HG03175 (cell line): ENCODE data around the gene SHMT1.
"Not testable (repeated sequence)": the region's sequence is repeated elsewhere in the genome, so short reads cannot be mapped to it uniquely, and the experiment has no call there.

Experiments used
- ATAC-seq: cut with Tn5 transposase; IDR thresholded peaks from one replicate; pipeline ENCODE4 v1.9.1; 2021; ENCODE audit warnings: mild to moderate bottlenecking, moderate library complexity; ENCODE audit not compliant: unreplicated experiment

Gene SHMT1

DNA sequence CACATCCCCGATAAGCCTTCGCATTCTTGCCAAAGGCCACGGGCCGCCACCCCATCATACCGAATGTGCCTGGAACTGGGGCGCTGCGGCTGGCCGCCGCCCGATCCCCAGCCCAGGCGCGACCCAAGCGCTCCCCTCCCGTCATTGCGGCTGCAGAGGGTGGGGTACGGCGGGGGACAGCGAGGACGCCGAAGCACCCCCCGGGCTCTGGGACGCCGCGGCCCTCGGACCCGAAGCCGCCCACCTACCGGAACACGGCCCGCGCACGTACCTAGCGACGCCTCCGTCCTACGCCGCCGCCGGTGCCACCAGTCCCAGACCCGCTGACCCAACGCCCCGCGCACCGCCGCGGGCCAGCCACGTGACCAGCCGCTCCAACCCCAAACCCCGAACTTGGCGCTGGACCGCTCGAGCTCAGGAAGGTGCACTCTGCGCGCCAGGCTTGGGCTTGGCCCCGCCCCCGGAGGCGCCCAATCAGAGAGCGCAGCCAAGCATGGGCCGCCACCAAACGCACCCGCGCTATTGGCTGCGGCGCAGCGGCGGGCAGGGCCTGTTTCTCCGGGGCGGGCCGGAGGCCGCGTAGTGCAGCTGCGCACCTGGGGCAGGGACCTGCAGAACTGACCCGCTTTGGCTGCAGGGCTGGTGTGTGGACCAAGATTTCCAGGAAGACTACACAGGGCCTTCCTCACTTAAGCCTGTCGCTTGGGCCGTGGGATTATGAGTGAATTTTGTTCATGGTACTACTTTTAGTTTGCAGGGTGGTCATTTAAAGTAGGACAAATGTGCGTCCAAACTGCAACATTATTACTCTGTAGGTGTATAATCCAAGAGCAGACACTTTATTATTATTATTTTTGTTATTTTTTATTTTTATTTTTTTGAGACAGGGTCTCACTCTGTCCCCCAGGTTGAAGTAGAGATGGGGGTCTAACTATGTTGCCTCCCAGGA, at the start of gene SHMT1:
Gene SHMT1, minus strand, starts transcription at position 450 of the 949 bp plus-strand sequence. CDS start 7,569 bp downstream, outside the sequence.
- peak; percentile 98 for ATAC-seq

GRCh38 chr17:18412001-18412538, 48.7 kb upstream of the SHMT1 start:
- ATAC-seq, result not testable (repeated sequence)

DNA sequence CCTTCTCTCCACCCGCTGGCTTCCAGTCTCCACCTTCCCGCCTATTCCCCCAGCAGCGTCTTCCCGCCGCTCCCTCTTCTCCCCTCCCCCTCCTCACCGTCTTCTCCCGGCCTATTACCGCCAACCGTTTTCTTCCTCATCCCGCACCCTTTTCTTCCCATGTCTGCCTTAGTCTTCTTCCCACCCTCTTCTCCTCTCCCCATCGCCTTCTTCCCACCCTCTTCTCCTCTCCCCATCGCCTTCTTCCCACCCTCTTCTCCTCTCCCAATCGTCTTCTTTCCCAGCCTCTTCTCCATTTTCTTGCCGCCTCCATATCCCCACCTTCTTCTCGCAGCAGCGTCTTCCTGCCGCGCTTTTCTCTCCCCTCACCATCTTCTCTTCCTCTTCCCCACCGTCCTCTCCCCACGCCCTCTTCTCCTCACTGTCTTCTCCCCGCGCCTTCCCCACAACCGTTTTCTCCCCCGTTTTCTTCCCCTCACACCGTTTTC, 48.1 kb upstream of the SHMT1 start:
- ATAC-seq, result not testable (repeated sequence)

GRCh38 chr17:18410736-18411135, 47.4 kb upstream of the SHMT1 start:
- not testable (repeated sequence) for ATAC-seq

DNA sequence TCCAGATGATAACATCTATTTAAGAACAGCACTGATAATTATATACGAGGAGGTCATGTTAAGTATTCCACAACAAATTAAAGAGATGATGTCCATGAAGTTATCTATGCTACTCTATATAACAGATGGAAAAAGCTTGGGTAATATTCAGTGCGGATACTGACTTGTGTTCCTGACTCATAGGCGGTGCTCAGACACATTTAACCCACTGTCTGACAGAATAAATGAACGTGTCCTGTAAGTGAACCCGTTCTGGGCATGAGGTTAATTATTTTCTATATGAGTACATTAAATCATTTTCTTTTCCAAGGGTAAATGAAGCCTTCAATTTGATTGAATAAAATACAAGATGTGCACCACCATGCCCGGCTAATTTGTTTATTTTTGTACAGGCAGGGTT, 46.0 kb upstream of the SHMT1 start:
- not testable (repeated sequence) for ATAC-seq

DNA sequence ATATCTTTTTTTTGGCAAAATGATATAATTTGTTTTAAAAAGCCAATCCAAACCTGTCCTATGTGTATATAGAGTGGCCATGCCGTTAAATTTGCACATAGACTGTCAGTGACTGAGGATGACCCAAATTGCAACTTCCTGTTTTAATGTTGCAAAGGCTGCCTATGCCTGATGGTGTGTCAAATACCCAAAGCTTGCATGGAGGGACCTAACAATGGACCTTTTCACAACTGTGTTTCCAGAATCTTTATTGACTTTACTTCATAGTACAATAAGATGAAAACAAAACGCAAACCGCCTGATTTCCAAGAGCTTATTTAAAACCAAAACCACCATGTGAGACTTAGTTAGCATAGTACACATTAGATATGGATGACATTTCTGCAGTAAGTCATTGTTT, 45.6 kb upstream of the SHMT1 start:
- not testable (repeated sequence) for ATAC-seq

DNA sequence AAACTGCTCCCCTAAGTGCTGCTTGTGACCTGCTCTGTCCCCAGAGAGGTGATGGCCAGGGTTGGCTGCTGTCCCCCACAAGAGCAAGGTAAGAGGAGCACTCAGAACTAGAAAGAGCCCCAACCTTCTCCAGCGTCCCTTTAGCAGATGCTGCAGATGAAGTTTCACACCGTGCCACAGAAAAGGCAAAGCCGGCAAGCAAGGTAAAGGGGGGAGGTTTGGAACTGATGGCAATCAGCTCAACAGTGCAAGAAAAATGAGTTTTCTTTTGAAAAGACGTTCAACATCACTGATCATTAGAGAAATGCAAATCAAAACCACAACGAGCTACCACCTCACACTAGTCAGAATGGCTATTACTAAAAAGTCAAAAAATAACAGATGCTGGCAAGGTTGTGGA, 40.3 kb upstream of the SHMT1 start:
- ATAC-seq, result peak; percentile 80

GRCh38 chr17:18403166-18403565, 39.8 kb upstream of the SHMT1 start:
- not testable (repeated sequence) for ATAC-seq

- not testable (repeated sequence) for ATAC-seq
These were observed 38.7 kb upstream of the SHMT1 start for GRCh38 chr17:18401872-18402590.

DNA sequence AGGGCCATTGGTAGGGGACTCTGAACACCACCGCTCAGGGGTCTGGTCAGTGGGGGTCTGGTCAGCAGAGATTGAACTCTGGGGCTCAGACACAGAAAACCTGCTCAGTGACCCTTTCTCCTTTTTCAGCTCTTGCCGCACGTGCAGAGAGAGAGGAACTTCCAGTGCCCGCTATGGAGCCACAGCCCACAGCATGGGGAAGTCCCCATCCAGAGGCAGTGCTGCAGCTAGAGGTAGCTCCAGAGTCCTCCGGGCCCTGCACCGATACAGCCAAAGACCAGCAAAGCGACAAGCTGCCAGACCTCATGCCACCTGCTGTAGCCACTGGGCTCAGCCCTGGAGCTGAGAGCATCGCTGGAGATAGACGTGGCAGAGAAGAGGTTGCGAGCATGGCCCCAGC, 25.4 kb upstream of the SHMT1 start:
- not testable (repeated sequence) for ATAC-seq

GRCh38 chr17:18388266-18388665, 24.9 kb upstream of the SHMT1 start:
- not testable (repeated sequence) for ATAC-seq

DNA sequence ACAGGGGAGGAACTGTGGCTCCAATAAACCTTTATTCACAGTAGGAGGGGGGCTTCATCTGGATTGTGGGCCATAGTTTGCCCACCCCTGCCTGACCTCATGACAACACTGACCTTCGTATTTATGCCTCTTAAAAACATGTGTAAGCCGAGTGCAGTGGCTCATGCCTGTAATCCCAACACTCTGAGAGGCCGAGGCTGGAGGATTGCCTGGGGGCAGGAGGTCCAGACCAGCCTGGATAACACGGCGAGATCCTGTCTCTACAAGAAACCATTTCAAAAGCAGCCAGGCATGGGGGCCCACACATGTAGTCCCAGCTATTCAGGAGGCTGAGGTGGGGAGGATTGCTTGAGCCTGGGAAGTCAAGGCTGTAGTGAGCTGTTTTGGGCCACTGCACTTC, 24.2 kb upstream of the SHMT1 start:
- ATAC-seq, result not testable (repeated sequence)

GRCh38 chr17:18384271-18384670, 20.9 kb upstream of the SHMT1 start:
- ATAC-seq, result not testable (repeated sequence)

DNA sequence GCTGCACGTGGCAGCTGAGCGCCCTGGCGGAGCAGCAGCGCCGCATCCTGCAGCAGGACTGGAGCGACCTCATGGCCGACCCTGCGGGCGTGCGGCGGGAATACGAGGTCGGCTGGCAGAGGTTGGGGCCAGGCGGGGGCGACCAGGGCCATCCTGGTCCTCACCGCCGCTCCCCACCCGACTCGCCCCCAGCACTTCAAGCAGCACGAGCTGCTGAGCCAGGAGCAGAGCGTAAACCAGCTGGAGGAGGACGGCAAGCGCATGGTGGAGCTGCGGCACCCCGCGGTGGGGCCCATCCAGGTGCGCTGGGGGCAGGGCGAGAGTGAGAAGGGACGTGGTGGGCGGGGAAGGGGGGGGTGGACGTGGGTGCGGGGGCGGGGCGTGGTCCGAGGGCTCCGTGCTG, 19.7 kb upstream of the SHMT1 start:
- not testable (repeated sequence) for ATAC-seq

DNA sequence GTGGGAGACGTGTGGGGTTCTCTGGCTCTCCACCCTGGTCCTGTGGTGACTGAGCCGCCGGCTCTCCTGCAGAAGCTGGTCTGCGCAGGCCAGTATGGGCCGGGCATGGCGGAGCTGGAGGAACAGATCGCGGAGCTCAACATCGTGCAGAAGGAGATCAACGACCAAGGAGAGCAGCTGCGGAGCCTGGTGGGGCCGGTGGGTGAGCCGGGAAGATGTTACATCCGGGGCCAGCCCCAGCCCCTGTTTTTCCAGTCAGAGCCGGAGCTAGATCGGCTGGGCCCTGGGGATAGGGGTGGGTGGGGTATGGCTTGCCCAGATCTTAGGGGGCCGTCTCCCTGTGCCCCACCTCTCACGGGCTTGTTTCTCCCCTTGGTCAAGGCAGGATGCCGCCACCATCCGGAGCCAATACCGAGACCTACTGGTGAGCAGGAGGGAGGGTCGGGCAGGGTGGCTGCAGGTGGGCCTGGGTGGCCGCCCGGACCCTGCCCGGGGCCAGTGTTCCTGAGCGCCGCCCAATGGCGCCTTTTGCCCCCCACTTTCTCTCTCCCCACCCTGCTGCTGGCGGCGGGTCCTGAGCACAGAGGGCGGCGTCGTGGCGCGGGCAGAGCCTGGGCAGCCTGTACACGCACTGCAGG, 19.2 kb upstream of the SHMT1 start:
- no peak for ATAC-seq

DNA sequence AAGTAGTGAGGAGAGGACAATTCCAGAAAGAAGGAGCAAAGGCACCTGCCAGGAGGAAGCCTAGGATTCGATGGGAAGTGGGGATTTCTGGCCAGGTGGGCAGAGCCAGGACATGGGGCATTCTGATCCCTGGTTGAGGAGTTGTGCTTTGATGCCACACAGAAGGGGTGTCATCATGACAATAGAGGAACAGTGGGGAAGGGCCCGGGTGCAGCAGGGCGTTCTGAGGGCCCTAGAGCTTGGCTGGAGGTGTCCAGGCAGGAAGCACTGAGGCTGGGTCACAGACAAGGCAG, 18.5 kb upstream of the SHMT1 start:
- ATAC-seq, result no peak

GRCh38 chr17:18381158-18381952, 18.0 kb upstream of the SHMT1 start:
- ATAC-seq, result no peak

GRCh38 chr17:18380471-18381157, 17.3 kb upstream of the SHMT1 start:
- ATAC-seq, result no peak

GRCh38 chr17:18379246-18380146, 16.1 kb upstream of the SHMT1 start:
- no peak for ATAC-seq
